Measurements from ENCODE around the gene RNU4-1. TPM values are rescaled to one million over a fixed set of nuclear protein-coding genes. Genes with fewer than 3 reads are reported as not detected.

The RNU4-1 gene
- total and polyA plus RNA-seq, 8 donors, result 597 to 2,620 (median 1,226) TPM; not detected in 2

GRCh38 chr12:120266180-120266870 lies 26.7 kb downstream of the RNU4-1 start:
- DNase-seq, result no peak
- intact Hi-C loops (cut with DNase I), result loop anchor here in 1 of 3 donors (10.0 kb wide), 1 partner anchor 52 kb away; no protein-coding TSS in a partner anchor
- Histone ChIP-seq H3K27ac (no peak overlapping the region), H3K4me3 (no peak overlapping the region), H3K4me1 (peaks cover 0 to 27% (median 14%) of the 10 kb centered on the region in 3 donors), H3K9me3 (no peaks in the 10 kb centered on the region), H3K27me3 (no peaks in the 10 kb centered on the region), H3K36me3 (no peaks in the 10 kb centered on the region)
- no peak for TF ChIP-seq CTCF (IDR thresholded peaks at IDR 0.05)
- no peak for ATAC-seq
- FAIRE-seq, result no peak
- WGBS, 2 donors, result 33 to 34% methylated on average over 8 of the region's 8 CpGs

GRCh38 chr12:120265473-120266179 lies 27.4 kb downstream of the RNU4-1 start, which contains the start of gene PXN:
Gene PXN, minus strand, starts transcription at chr12:120265730. Its CDS starts 101 bp downstream, at chr12:120265629.
- ATAC-seq, result peak; percentile 87 to 94 (median 91)
- 1 to 2% methylated on average over 37 to 81 of the region's 81 CpGs for WGBS, 2 donors
- intact Hi-C loops (cut with DNase I), result loop anchor here in 1 of 3 donors (10.0 kb wide), 1 partner anchor 51 kb away; no protein-coding TSS in a partner anchor

GRCh38 chr12:120264904-120265472 lies 28.0 kb downstream of the RNU4-1 start:
- intact Hi-C loops (cut with DNase I), result loop anchor here (5.0 to 10.0 kb wide), 2 partner anchors 38 to 50 kb away; no protein-coding TSS in a partner anchor
- Histone ChIP-seq H3K36me3 (no peaks in the 10 kb centered on the region), H3K4me1 (peaks cover 0 to 27% (median 14%) of the 10 kb centered on the region in 3 donors), H3K27ac (peak overlapping the region; percentile 42 to 77 (median 64)), H3K27me3 (no peaks in the 10 kb centered on the region), H3K9me3 (no peaks in the 10 kb centered on the region), H3K4me3 (peak overlapping the region; percentile 78 to 91 (median 90))
- FAIRE-seq (no peak), ATAC-seq (no peak), DNase-seq (peak in 2 of 6 donors; percentile 44 to 85)
- no peak for TF ChIP-seq CTCF (IDR thresholded peaks at IDR 0.05)
- 2% methylated on average over 25 to 29 of the region's 29 CpGs for WGBS, 2 donors

More at GRCh38 chr12:120265473-120266179, 27.4 kb downstream of the RNU4-1 start, which contains the start of gene PXN:
- Histone ChIP-seq H3K36me3 (no peaks in the 10 kb centered on the region), H3K9me3 (no peaks in the 10 kb centered on the region), H3K4me1 (peaks cover 0 to 27% (median 14%) of the 10 kb centered on the region in 3 donors), H3K27me3 (no peaks in the 10 kb centered on the region), H3K4me3 (peak within 1 kb of the TSS; percentile 78 to 91 (median 90)), H3K27ac (peak within 1 kb of the TSS; percentile 42 to 77 (median 64))
- FAIRE-seq (no peak), DNase-seq (peak; percentile 82 to 99 (median 93))
- peak; percentile 73 to 88 (median 82) for TF ChIP-seq CTCF (IDR thresholded peaks at IDR 0.05)

GRCh38 chr12:120264086-120264903 lies 28.7 kb downstream of the RNU4-1 start:
- TF ChIP-seq CTCF (IDR thresholded peaks at IDR 0.05), result no peak
- Histone ChIP-seq H3K4me1 (peaks cover 0 to 27% (median 14%) of the 10 kb centered on the region in 3 donors), H3K36me3 (no peaks in the 10 kb centered on the region), H3K27ac (peak overlapping the region; percentile 39 to 77 (median 58)), H3K27me3 (no peaks in the 10 kb centered on the region), H3K4me3 (peak overlapping the region in 2 of 4 donors; percentile 78 to 91), H3K9me3 (no peaks in the 10 kb centered on the region)
- 18 to 23% methylated on average over 15 of the region's 15 CpGs for WGBS, 2 donors
- DNase-seq (no peak), ATAC-seq (peak; percentile 11 to 36 (median 22)), FAIRE-seq (no peak)
- intact Hi-C loops (cut with DNase I), result loop anchor here (5.0 to 10.0 kb wide), 2 partner anchors 37 to 49 kb away; no protein-coding TSS in a partner anchor
